22Rv1 (cell line): ENCODE measurements around the gene GATAD2B.

ENCODE experiments used
- H3K27ac ChIP-seq: fragments of 450-650 bp; 2 replicates; pipeline ENCODE4 v1.5.1; 2017
- ZFX ChIP-seq: fragments of 450-650 bp; IDR thresholded peaks from 2 replicates; pipeline ENCODE4 v1.6.1; 2017; ENCODE audit warnings: antibody characterized with exemption, borderline replicate concordance
- TF ChIP-seq, protein P1 (sequence below): fragments of 450-650 bp; IDR thresholded peaks from 2 replicates; pipeline ENCODE4 v1.5.1; 2017; ENCODE audit warnings: mild to moderate bottlenecking

The GATAD2B gene

DNA sequence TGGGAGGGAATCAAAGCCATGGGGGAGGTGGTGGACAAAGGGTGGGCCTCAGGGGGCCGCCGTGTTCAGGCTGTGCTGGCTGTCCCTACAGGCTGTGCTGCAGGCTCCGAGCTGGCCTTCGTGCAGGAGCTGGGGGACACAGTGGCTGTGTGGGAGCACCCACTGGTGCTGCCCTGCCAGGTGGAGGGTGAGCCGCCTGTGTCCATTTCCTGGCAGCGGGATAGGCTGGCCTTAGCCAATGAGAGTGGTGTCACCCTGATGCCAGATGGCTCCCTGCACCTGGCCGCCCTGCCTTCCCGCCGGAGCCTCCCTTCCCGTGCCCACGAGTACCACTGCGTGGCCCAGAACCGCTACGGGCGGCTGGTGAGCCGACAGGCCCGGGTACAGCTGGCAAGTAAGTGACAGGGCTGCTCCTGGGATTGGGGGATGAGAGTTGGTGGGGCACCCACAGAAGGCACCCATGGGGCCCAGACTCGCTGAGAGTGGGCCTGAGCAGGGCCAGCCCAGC is 127.4 kb downstream of the GATAD2B start:
- TF ChIP-seq, protein P1, sequence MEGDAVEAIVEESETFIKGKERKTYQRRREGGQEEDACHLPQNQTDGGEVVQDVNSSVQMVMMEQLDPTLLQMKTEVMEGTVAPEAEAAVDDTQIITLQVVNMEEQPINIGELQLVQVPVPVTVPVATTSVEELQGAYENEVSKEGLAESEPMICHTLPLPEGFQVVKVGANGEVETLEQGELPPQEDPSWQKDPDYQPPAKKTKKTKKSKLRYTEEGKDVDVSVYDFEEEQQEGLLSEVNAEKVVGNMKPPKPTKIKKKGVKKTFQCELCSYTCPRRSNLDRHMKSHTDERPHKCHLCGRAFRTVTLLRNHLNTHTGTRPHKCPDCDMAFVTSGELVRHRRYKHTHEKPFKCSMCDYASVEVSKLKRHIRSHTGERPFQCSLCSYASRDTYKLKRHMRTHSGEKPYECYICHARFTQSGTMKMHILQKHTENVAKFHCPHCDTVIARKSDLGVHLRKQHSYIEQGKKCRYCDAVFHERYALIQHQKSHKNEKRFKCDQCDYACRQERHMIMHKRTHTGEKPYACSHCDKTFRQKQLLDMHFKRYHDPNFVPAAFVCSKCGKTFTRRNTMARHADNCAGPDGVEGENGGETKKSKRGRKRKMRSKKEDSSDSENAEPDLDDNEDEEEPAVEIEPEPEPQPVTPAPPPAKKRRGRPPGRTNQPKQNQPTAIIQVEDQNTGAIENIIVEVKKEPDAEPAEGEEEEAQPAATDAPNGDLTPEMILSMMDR, result no peak
- no peak for TF ChIP-seq ZFX
- no peak overlapping the region for H3K27ac ChIP-seq

DNA sequence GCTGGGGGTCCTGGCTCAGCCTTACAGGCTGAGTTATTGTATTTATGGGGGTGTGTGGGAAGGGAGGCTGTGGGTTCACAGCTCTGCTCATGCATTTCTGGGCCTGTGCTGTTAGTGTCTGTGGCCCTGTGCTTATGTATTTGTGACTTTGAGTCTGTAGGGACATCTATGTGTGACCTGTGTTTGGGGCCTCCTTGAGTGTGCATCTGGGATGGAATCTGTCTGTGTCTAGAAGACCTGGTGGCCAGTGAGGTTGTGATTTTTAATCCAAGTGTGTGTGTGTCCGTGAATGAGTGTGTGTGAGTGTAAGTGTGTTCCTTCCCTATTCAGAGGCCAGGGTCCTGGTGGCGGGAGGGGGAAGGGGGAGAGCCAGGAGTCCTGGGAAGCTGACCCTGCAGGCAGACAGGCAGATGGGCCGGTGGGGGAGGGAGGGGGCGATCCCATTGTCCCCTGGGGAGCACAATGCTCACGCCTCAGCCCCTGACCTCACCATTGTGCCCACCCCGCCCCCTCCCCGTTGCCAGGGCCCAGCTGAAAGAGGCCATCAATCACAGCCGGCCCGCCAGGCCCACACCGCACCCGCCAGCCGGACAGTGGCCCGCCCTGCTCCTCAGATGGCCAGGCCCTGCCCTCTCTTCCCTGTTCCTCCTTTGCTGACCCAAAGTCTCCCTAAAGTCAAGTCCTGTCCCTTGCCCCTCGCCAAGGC is 128.0 kb downstream of the GATAD2B start:
- TF ChIP-seq, protein P1, result no peak
- TF ChIP-seq ZFX, result no peak

DNA sequence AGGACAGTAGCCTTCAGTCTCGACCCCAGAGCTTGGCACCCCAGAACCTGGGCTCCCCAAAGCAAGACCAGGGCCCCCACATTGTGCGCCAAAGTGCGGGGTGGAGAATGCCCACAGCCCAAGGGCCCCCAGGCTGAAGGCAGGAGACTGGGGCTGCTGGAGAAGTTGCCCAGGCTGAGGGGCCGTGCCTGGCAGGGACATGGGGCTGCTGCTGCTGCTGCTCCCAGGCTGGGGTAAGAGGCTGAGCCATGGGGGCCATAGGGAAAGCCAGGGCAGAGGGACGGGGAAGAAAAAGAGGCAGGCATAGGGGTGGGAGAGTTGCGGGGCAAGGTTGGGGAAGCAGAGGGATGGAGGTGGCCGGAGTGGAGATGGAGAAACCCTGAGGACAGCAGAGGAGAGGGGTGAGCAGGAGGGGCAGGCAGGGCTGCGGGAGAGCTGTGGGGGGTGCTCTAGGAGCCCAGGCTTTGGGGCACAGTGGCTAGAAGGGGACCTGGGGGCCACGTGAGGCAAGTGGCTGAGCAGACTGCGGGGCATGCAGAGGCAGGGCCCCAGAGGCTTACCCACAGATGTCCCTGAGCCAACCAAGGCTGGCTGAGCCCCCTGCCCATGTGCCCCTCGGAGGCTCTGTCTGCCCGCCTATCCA is 128.7 kb downstream of the GATAD2B start:
- H3K27ac ChIP-seq, result no peak overlapping the region
- no peak for TF ChIP-seq ZFX
- TF ChIP-seq, protein P1, result no peak

More for the DNA sequence above, 128.0 kb downstream of the GATAD2B start:
- no peak overlapping the region for H3K27ac ChIP-seq

DNA sequence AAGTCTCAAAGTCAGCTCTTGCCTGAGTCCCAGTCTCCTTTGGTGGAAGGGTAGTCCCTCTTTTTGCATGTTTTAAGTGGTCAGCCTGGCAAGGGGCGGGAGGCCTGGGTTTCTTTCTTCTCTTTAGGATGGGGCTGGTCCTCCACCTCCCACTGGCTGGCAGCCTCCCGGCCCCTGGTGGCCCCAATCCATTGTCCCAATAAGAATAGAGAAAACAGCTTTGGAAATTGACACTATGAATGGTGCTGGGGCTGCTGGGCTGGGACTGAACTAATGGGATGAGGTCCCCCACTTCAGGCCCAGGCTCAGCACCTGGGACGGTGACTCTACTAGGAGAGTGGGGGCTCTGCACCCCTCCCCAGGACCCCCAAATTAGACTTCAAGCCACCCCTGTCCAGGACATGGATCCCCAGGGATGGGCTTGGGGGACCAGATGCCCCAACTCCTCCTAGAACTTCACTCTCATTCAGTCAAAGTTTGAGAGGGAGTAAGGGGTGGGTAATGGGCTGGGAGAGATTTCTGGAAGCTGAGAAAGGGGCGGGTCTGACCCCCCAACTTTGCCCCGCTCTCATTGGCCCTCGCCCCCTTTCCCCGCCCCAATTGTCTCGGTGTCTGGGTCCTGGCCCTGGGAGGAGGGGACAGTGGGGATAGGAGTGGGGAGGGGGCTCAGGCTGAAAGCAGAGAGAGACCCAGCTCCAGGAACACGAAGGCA is 129.4 kb downstream of the GATAD2B start:
- no peak overlapping the region for H3K27ac ChIP-seq
- TF ChIP-seq, protein P1, result no peak
- no peak for TF ChIP-seq ZFX

DNA sequence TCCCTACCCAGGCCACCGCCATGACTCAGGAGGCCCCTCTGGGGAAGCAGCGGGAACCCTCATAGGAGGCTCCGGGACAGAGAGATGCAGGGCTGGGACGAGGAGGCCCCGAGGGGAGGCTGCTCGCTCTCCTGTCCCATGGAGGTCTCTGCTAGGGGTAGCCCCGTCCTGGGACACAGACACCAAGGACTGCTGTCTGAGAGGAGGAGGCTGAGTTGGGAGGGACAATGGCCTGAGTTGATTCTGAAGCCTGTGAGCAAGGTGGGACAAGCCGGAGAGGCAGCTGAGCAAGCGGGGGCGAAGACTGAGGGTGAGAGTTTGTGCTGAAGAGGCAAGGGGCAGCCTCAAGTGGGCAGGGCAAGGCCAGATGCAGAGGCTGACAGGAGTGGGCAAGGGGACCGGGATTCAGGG is 130.1 kb downstream of the GATAD2B start:
- TF ChIP-seq, protein P1, result no peak
- no peak for TF ChIP-seq ZFX
- H3K27ac ChIP-seq, result no peak overlapping the region

DNA sequence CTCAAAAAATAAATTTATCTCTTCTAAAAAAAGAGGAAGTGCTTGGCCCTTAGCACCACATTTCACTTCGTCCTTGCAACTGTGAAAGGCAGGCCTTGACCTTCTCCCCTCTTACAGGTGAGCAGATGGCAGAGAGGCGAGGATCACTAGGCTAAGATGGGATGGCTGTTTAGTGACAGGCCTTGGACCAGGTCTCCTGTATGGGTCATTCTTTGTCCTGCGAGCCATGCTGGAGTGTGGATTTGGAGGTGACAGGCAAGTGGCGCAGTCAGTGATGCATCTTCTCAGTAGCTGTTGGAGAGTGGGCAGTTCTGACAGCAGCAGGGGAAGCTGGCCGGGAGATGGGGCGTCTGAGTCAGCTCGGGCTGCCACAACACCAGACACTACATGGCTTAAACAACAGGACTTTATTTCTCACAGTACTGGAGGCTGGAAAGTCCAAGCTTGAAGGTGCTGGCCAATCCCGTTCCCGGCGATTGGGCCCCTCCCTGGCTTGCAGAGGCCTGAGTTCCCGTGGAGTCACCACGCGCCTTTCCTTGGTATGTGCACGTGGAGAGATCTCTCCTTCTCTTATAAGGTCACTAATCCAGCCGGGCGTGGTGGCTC is 131.0 kb downstream of the GATAD2B start:
- H3K27ac ChIP-seq, result no peak overlapping the region

More for the DNA sequence above, 131.0 kb downstream of the GATAD2B start:
- TF ChIP-seq, protein P1, result no peak
- no peak for TF ChIP-seq ZFX
